ENCODE measurements around the gene ENO1.

ENO1 gene

DNA sequence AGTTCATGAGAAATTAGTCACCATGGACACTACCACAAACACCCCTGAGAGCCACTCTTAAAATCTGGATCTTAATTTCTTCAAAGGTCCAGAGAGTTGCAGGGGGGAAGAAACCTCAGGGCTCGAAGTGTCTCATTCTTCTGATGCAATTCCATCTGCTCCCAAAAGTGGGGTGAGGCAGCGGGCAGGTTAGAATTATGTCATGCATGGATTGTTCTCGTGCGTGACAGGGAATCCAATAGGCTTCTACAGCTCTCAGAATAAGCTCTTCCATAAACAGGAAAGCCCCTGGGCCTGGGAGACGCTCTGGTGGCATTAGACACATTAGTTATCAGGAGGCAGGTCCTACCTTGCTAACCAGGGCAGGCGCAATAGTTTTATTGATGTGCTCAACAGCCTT lies 8.4 kb downstream of the ENO1 start:
- FAIRE-seq, result no peak

DNA sequence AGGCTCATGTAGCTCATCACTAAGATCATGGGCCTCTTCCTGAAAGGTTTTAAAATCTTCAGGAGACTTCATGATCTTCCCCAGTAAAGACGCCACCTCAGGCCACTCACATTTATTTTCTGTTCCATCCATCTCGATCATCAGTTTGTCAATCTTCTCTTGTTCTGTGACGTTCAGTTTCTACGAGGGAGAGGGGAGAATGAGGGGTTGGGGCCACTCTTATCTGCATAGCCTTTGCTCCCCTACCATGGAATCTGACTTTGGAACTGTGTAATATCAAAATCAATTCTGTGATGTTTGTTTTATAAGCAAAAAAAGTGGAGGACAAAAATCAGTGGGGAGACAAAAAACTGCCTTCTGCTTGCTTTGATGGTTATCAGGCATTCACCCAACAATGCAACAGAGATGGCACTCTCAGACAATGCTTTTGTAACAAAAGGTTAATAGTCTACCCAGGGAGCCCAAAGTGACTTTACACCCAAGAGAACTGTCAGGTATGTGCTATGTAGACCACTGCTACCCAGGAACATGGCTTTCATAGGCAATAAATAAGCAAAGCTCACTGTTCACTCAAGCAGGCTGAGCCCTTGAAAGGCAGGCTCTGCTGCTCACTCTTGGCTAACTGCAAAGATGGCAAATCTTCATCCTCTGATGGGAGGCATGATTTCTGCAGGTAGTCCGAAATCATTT lies 10.5 kb downstream of the ENO1 start:
- no peak for FAIRE-seq

DNA sequence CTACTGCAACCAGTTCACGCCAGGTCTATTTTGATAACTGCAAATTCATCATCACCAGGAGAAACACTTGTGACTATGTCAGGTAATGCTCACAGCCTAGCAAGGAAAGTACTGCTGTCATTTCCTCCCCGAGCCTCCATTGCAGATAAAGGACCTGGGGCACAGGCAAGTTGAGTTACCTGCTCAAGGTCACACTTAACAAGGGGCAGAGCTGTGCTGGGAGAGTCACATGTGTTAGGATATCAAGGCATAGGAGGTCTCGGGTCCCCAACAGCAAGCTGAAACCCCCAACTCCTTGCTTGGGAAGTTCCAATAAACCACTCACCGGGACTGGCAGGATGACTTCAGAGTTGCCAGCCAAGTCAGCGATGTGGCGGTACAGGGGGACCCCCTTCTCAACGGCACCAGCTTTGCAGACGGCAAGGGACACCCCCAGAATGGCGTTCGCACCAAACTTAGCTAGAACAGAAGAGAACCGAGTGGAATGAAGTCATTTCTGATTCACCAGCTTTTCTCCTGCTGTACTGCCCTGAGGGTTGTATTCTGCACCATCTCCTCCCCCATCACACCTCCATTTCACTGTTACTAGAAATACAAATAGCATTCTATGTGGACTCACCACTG lies 11.6 kb downstream of the ENO1 start:
- FAIRE-seq, result no peak

DNA sequence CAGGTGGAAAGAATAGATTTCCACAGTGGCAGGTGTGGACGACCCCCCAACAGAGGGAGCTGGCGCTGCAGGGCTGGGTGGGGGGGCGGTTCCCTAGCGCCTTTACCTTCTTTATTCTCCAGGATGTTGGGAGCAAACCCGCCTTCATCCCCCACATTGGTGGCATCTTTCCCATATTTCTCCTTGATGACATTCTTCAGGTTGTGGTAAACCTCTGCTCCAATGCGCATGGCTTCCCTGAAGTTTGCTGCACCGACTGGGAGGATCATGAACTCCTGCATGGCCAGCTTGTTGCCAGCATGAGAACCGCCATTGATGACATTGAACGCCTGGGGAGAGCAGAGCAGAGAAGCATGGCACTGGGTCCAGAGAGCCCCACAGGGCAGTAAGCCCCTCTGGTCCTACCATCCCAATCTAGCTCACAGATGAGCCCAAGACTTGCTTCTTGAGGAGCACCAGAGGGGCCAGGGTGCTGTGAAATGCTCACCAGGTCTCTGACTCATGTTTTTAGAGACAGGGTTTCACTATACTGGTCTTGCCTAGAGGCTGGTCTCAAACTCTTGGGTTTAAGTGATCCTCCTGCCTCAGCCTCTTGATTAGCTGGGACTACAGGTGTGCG lies 12.2 kb downstream of the ENO1 start:
- FAIRE-seq, result no peak

DNA sequence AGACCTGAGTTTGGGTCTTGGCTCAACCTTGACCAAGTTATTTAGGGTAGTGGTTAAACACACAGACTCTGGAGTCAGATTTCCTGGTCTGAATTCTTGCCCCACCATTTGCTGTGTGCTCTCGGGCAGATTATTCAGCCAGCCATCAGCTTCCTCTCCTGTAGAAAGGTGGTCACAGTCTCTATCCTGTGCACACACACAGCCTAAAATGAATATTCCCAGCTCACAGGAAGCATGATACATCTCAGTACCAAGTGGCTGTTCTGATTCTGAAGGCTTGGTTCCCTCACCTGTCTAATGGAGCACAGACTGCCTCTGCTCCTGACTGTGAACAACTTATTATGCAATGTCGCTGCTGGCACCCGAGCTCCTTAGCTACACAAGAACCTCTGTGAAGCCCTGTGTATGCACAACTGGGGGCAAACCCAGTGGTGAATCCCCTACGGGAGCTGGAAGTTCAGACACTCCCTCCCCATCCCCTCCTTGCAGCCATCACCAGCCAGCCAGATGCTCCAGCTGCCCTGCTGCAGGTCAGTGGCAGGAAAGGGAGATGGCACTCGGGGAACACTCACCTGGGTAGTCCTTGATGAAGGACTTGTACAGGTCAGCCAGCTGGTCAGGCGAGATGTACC lies 13.7 kb downstream of the ENO1 start:
- FAIRE-seq, result no peak

DNA sequence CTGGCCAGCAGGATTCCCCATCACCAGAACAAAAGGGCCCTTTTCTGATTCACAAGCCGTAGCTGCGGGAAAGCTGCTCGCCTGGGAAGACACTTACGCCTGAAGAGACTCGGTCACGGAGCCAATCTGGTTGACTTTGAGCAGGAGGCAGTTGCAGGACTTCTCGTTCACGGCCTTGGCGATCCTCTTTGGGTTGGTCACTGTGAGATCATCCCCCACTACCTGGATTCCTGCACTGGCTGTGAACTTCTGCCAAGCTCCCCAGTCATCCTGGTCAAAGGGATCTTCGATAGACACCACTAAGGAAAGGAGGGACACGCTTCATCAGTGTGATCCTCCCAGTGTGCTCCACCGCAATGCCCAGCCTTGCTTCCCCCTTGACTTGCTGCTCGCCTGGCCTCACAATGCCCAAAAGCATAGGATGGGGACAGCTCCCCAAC lies 14.7 kb downstream of the ENO1 start:
- FAIRE-seq, result no peak

DNA sequence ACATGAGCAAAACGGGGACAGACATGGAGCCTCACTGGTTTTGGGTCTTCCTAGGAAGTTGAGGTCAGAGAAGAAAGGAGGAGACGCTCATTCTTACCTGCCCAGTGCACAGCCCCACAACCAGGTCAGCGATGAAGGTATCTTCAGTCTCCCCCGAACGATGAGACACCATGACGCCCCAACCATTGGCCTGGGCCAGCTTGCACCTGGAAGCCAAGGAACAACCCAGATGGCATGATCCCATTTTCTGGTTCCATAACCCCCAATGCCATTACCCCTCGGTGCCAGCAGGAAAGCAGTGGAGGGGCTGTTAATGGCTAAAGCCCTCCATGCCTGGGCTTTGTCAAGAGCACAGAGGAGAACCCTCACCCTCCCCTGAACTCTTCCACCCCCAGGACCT lies 15.3 kb downstream of the ENO1 start:
- no peak for FAIRE-seq

DNA sequence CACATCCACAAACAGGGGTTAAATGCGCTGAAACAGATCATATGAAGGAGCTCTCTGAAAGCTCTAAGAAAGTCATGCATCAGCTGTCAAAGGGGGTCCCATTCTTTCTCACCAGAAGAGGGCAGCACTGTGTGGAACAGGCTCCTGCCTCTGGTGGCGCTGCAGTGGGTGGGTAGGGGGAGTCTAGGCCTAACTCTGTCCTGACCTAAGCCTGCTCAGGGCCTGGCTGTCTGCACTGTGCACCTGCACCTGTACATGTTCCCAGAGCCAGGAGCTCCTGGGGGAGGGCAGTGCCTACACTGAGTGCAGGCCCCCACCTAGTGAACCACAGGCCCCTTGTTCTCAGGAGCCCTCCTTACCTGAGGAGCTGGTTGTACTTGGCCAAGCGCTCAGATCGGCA lies 16.0 kb downstream of the ENO1 start:
- FAIRE-seq, result no peak

DNA sequence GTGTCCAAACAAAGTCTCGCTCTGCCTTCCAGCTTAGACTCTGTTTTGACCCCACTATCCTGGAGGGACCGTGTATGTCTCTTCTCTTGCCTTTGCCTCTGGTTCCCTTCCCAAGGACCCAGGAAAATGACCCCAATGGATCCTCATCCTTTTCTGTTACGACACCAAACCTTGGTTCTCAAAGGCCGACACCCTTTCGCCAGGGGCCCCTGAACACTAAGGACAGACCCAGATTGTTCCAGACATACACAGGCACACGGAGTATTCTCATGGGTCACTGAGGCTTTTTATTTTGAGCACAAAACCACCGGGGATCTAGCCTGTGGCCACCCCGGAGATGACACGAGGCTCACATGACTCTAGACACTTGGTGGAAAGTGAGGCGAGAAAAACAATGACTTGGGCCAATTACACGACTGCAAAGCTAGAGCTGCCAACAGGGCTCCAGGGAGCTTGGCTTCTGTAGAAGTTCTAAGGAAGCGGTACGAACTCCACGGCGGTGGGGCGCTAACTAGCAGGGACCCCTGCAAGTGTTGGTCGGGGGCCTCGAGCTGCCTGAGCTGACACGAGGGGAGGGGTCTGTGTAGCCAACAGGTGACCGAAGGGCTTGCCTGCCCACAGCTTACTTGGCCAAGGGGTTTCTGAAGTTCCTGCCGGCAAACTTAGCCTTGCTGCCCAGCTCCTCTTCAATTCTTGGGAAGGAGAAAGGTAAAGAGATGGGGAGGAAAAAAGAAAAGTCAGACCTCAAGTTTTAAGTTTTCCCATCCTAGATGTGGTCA lies 17.6 kb downstream of the ENO1 start:
- no peak for FAIRE-seq

DNA sequence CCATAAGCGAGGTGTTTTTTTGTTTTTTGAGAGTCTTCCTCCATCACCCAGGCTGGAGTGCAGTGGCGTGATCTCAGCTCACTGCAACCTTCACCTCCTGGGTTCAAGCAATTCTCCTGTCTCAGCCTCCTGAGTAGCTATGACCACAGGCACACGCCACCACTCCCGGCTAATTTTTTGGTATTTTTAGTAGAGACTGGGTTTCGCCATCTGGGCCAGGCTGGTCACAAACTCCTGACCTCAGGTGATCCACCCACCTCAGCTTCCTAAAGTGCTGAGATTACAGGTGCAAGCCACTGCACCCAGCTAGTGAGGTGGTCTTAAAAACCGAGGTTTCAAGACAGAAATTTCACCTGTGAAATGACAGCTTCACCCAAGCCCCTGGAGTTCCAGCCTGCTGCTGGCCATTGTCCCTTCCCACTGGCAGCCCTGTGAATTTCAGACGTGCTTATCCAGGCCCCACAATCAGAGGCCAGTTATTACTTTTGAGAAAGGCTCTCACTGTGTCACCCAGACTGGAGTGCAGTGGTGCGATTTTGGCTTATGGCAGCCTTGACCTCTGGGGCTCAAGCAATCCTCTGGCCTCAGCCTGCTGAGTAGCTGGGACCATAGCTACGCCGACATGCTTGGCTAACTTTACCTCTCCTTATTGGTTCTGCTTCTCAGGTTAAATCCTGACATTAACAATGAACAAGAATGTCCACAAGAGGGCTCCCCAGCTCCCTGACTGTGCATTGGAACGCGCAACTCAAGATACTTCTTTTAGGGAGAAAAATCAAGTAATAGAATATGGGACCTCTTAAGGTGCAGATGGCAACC lies 19.4 kb downstream of the ENO1 start:
- no peak for FAIRE-seq

DNA sequence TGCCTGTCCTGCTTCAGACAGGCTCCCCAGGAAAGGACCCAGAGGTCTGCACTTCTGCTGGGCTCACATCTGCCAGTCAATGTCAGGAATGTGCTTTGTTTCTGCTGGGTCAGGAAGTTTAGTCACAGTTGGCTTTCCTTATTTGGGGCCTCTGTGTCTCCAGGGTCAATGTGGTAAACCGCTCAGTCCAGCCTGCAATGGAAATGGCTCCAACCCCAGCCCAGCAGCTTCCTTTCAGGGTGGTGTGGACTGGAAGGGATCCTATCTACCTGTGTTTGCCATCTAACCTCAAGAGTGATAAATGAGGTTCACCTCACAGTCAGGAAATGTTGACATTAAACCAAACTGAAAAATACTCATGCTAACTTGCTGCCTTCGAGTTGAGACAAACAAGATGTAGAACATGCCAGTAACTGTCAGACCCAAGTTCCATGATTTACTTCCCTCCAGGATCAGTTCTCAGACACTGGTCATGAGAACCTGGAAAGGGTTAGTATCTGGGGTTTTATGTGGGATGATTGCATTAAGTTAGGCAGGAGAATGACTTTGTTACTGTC lies 20.3 kb downstream of the ENO1 start:
- no peak for FAIRE-seq

DNA sequence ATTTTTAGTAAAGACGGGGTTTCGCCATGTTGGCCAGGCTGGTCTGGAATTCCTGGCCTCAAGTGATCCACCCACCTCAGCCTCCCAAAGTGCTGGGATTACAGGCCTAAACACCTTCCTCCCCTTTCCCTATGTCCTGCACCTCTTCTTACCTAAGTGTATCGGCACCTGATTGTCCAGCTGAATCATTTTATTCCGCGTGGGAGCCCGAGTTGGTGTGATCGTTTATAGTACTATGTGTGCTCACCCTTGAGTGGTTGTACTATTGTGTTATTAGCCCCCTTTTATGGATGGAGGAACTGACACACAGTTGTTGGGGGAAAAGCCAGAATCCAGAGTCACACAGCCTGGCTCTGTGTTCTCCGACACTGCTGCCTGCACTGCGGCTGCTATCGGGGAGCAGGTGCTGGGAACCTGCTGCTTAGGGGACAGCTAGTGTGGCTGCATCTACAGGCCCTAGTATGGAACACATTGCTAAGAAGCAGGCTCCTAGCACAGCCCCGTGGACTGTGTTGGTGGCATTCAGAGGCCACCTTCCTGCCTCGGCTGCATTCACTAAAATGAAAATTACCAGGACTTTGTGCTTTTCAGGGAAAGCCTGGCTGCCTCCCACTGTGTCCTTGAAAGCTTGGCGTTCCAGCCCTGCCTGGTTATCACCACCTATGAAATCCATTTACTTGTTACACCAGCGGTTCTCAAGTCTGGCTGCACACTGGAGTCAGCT lies 21.6 kb downstream of the ENO1 start:
- no peak for FAIRE-seq

DNA sequence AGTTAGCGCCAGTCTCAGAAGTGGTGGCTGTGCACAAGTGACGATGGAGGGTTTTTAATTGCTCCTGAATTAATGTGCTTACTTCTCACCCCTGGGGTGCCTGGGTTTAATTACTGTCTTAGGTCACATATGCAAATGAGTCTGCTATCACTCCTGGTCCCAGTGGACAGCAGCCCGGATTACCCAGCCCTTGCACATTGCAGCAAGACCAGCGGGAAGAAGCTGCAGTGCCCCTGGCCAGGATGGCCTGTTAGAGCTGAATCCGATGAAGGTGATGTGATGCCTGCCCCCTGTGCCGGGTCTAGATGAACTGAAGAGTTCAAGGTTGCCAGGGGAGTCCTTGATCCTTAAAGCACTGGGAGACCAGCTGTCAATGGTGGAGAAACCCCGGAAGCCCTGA lies 24.2 kb downstream of the ENO1 start:
- FAIRE-seq, result no peak

DNA sequence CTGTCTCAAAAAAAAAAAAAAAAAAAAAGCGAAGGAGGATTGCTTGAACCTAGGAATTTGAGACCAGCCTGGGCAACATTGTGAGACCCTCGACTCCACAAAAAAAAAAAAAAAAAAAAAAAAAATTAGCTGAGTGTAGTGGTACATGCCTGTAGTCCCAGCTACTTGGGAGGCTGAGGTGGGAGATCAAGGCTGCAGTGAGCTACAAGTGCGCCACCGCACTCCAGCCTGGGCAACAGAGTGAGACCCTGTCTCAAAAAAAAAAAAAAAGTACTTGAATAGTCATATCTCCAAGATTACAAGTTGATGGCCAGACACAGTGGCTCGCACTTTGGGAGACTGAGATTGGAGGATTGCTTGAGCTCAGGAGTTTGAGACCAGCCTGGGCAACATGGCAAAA lies 27.4 kb downstream of the ENO1 start:
- no peak for FAIRE-seq

DNA sequence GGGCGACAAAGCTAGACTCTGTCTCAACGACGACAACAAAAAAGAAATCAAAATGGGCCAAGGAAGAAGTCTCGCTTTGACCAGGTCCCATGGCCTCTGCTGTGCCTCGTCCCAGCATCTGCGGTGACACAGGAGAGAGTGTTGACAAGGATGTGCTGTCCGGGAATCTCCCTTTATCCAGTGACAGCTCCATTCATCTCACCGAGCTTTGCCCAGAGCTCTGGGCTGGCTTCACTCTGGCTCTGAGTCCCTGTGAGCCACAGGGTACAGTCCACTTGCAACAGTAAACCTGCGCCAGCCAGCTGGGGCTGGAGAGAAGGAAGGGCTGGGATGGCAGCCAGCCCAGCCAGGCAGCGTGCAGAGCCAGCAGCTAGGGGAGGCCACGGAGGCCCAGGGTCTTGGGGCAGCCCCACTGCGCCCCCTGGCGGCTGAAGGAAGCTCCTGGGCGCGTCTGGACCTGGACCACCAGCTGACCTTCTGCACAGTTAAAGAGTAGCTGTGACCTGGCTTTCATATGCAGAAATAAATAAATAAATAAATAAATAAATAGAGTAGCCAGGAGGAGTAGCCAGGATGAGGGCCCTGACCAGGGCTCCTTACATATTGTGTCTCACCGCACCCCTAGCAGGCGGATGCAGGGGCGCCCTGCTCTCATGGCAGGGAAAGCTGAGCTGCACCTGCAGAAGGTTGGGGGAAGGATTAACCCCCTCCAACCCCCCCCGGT lies 29.7 kb downstream of the ENO1 start:
- no peak for FAIRE-seq

DNA sequence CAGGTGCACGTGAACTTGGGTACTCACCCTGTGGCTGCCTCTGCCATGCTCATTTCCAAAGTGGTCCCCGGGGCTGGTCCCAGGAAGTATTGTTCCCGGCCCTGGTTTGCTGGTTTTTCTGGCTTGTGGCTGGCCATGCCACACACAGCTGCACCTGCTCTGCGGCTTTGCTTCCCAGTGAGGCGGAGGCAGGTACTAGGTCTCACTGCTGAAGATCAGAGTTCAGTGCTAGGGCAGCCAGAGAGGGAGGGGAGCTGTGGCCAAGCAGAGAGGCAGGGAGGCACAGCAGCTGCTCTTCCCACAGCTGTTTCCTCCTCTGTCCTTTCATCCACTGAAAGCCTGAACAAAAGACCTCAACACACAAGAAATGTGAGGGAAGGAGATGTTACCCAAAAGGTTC lies 30.5 kb downstream of the ENO1 start:
- no peak for FAIRE-seq

DNA sequence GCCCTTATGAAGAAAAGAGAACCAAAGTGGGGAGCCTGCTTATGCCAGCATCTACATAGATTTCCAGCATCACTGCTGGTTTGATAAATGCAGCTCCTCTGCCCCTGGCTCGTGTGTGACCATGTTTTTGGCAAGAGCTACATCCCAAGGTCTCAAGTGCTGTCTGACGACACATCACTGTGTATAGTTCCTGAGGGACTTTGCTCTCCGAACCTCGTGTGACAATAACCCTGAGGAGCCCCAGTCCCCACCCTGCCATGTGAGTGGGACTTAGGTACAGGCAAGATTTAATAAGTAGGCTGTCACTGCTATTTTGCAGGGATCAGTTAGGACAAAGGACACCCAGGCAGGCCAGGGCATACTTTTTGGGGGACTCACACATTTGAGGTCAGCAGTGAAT lies 32.2 kb downstream of the ENO1 start:
- FAIRE-seq, result no peak

DNA sequence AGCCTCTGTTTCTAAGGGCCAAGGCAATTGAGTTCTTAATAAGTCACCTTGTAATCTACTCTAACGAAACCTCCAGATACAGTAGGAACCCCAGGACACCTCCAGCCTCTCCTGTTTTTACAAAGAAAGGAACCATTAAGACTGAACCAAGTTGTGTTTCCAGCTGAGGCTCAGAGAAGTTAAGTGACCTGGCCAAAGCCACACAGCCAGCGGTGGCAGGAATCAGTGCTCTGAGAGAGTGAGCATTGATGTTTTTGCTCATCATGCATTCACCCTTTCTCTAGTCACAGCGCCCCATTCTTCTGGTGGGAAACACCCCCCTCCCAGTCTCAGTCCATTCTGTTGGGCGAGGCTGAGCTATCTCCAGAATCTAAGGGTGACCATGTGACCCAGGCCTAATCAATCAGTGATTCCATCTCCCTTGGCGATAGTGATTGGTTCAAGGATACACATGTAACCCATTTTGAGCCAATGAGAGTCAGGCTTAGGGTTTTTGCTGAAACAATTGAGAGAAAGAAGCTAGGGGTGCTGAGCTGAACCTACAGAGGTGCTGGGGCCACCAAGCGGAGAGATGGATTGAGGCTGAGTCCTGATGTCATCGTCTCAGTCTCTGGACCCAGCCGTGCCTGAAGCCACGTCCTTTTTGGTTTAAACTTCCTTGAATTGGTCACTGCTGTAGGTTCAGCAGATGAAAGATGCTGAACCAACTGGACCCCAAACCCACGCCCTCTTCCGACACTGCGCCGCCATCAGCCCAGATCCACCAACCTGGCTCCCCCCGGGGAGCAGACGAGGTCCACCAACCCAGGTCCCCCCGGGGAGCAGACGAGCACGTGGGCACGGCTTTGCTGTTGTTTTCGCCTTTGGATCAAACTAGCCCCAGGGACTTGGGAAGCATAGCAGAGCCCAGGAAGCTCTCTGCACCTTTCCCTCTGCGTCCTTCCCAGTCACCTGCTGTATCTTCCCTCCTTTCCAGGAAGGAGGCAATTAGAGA lies 33.1 kb downstream of the ENO1 start:
- FAIRE-seq, result no peak

DNA sequence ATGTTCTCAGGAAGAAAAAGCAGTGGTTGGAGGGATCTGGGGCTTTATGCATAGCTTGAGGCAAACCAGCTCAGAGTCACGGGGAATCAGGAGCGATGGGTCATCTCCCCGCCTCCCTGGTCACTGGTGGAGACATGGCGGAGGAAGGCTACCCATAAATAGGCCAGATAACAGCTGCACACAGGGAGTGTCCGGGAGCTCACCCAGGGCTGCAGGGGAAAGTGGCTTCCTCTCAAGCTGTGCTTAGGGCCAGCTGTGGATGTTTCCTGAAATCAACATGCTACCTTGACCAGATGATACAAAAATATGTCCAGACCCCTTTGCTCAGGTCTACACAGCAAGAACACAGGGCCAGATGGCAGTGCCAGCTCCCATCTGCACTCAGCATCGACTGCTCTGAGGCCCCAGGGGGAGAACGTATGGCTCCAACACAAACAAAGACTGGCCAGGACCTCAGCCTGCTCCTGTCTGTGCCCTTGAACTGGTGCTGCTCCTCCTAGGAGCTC lies 33.9 kb downstream of the ENO1 start:
- FAIRE-seq, result no peak

Data from colon (tissue), 2 donors.